ENCODE data around the gene OBSCN.

Gene OBSCN

GRCh38 chr1:228350831-228351781, 143.3 kb downstream of the OBSCN start:
- WGBS, 2 experiments (ENCODE audit: insufficient coverage in 2 of 2) = 86 to 92% methylated on average over 27 to 34 of the region's 37 CpGs
- Histone ChIP-seq H3K27ac (ENCODE audit: low read depth, low read length, severe bottlenecking) (no peak overlapping the region), H3K4me1 (ENCODE audit: control insufficient read depth, insufficient read depth, low read length, poor library complexity, severe bottlenecking) (no peaks in the 10 kb centered on the region), H3K9me3 (ENCODE audit: control insufficient read depth, low read length) (no peaks in the 10 kb centered on the region), H3K4me3 (ENCODE audit: extremely low read depth, insufficient read depth, low read length, poor library complexity, severe bottlenecking) (no peak overlapping the region), H3K36me3 (ENCODE audit: control insufficient read depth, insufficient read depth, low read length) (no peaks in the 10 kb centered on the region)

DNA sequence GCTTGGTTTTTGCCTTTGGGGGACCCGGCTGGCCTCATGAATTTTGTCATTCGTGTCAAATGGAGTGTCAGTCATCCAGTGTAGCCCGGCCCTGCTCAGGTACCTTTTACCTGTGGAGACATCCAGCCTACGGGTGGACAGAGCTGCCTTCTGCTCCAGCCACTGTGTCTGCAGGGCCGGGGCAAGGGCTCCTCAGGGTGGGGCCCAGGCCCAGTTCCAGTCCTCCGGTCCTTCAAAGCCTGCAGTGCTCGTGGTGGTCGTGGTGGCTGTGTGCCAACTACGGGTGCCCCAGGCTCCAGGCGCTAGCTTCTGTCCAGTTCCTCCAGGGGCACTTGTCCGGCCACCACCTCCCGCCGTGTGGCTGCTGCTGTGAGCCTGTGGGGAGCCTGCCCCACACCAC, 144.0 kb downstream of the OBSCN start:
- no peaks in the 10 kb centered on the region for H3K4me1 ChIP-seq (ENCODE audit: control insufficient read depth, insufficient read depth, low read length, poor library complexity, severe bottlenecking)
- WGBS, 2 experiments (ENCODE audit: insufficient coverage in 2 of 2) = 84 to 97% methylated on average over 12 to 13 of the region's 13 CpGs
- no peak overlapping the region for H3K4me3 ChIP-seq (ENCODE audit: extremely low read depth, insufficient read depth, low read length, poor library complexity, severe bottlenecking)
- H3K27ac ChIP-seq (ENCODE audit: low read depth, low read length, severe bottlenecking) = no peak overlapping the region
- H3K36me3 ChIP-seq (ENCODE audit: control insufficient read depth, insufficient read depth, low read length) = no peaks in the 10 kb centered on the region
- no peaks in the 10 kb centered on the region for H3K9me3 ChIP-seq (ENCODE audit: control insufficient read depth, low read length)

GRCh38 chr1:228352677-228353481, 145.0 kb downstream of the OBSCN start:
- no peak overlapping the region for H3K4me3 ChIP-seq (ENCODE audit: extremely low read depth, insufficient read depth, low read length, poor library complexity, severe bottlenecking)
- WGBS, 2 experiments (ENCODE audit: insufficient coverage in 2 of 2) = 90 to 94% methylated on average over 25 to 29 of the region's 29 CpGs
- no peaks in the 10 kb centered on the region for H3K36me3 ChIP-seq (ENCODE audit: control insufficient read depth, insufficient read depth, low read length)
- H3K9me3 ChIP-seq (ENCODE audit: control insufficient read depth, low read length) = no peaks in the 10 kb centered on the region
- no peaks in the 10 kb centered on the region for H3K4me1 ChIP-seq (ENCODE audit: control insufficient read depth, insufficient read depth, low read length, poor library complexity, severe bottlenecking)
- no peak overlapping the region for H3K27ac ChIP-seq (ENCODE audit: low read depth, low read length, severe bottlenecking)

- 85 to 90% methylated on average over 11 of the region's 11 CpGs for WGBS, 2 experiments (ENCODE audit: insufficient coverage in 2 of 2)
Measured at GRCh38 chr1:228353601-228354371, 145.9 kb downstream of the OBSCN start.

DNA sequence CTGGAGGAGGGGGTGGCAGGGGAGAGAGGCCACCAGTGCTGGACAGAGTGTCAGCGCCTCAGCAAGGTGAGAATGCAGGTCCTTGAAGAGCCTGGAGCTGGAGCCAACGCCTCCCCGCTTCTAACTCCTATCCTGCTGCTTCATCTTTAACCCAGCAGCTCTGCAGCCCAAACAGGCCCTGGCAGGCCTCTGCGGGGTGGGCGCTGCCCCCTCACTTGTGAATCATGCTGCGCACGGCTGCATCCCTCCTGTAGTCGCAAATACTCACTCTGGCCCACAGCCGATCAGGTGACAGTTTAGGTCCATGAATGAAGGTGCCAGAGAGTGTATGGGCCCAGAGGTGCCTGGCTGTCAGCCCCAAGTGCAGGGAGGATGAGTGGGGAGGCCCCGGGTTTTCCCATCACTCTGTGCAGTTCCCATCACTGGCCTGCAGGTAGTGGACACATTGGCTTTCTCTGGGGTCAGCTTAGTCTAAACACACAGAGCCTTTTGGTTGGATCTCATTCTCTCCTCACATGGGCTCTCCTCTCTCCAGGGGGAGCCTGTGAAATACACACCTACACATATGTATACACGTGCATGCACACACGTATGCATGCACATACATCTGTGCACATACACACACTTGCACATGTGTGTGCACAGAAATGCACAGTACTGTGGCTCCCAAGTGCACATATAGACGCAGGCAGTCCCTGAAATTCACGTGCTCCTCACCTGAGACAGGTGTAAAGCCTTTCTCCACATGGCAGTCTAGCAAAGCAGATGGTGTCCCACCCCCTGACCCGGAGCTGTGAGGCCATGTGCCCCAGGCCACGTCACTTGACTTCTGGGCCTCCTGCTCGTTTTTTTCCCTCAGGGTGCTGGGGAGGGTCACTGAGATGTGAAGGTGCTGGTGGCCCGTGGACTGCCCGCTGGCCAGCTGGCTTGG, 146.8 kb downstream of the OBSCN start:
- Histone ChIP-seq H3K4me1 (ENCODE audit: control insufficient read depth, insufficient read depth, low read length, poor library complexity, severe bottlenecking) (no peaks in the 10 kb centered on the region), H3K27ac (ENCODE audit: low read depth, low read length, severe bottlenecking) (no peak overlapping the region), H3K36me3 (ENCODE audit: control insufficient read depth, insufficient read depth, low read length) (no peaks in the 10 kb centered on the region), H3K9me3 (ENCODE audit: control insufficient read depth, low read length) (no peaks in the 10 kb centered on the region), H3K4me3 (ENCODE audit: extremely low read depth, insufficient read depth, low read length, poor library complexity, severe bottlenecking) (no peak overlapping the region)
- 92 to 95% methylated on average over 17 of the region's 19 CpGs for WGBS, 2 experiments (ENCODE audit: insufficient coverage in 2 of 2)

More at GRCh38 chr1:228353601-228354371, 145.9 kb downstream of the OBSCN start:
- no peaks in the 10 kb centered on the region for H3K4me1 ChIP-seq (ENCODE audit: control insufficient read depth, insufficient read depth, low read length, poor library complexity, severe bottlenecking)
- H3K27ac ChIP-seq (ENCODE audit: low read depth, low read length, severe bottlenecking) = no peak overlapping the region
- H3K9me3 ChIP-seq (ENCODE audit: control insufficient read depth, low read length) = no peaks in the 10 kb centered on the region
- no peak overlapping the region for H3K4me3 ChIP-seq (ENCODE audit: extremely low read depth, insufficient read depth, low read length, poor library complexity, severe bottlenecking)
- no peaks in the 10 kb centered on the region for H3K36me3 ChIP-seq (ENCODE audit: control insufficient read depth, insufficient read depth, low read length)

DNA sequence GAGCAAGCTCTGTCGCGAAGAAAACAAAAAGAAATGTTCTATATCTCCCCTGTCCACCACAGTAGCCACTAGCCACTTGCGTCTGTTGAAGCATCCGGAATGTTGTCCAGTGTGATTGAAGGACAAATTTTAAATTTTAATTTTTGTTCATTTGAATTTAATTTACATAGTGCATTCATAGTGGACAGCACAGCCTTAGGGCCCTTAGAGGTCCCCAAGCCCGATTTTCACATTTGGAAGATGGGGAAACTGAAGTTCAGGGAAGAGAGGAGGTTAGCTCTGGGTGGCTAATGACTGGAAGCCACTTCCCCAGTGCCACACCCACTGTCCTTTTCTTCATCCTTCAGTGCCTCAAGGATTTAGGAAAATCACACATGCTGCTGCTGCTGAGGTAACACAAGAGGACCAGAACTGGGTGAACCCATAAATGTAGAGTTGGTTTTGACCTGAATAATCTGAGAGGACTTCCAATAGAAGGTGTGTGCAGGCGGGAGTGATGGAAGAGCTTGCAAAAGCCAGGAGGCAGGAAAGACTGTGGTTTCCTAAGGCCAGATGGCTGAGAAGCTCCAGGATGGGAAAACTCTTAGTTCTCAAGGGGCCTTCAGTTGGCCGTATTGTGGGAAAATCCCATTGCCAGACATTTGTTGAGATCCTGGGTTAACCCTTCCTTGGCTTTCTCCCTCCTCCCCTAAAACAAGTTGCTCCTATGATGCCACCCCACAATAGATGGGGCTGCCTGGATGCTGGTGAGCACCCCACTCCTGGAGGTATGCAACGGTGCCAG, 149.2 kb downstream of the OBSCN start:
- H3K4me3 ChIP-seq (ENCODE audit: extremely low read depth, insufficient read depth, low read length, poor library complexity, severe bottlenecking) = no peak overlapping the region

DNA sequence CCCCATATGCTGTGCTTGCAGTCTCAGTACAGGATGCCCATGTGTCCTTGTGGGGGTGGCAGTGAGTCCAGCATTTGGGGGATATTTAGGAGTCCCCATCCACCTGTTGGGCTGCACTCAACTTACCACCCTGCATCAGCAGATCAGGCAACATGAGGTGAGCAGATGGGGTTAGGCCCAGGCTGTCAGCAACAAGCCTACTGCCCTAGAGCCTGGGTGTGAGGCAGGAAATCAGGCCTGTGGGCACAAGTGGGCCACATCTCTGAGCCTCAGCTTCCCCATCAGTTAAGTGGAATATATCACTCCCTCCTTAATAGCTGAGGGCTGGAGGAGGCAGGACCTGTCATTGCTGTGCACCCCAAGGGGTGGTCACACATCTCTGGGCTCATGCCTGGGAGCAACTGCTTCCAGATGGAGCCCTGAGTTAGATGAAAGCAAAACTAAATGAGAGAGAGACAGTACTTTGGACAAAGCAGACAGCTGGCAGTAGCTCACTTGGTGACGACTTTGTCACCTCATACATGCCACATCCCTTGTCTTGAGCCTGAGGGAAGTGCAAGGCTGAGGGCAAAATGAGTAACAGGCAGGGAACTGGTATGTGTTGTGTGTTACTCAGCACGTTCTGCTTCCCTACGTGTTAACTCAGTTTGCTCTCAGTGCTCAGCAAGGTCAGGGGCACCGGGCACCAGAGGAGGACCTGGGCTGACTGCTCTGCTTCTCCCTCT, 150.4 kb downstream of the OBSCN start:
- no peaks in the 10 kb centered on the region for H3K9me3 ChIP-seq (ENCODE audit: control insufficient read depth, low read length)
- no peaks in the 10 kb centered on the region for H3K4me1 ChIP-seq (ENCODE audit: control insufficient read depth, insufficient read depth, low read length, poor library complexity, severe bottlenecking)
- H3K27ac ChIP-seq (ENCODE audit: low read depth, low read length, severe bottlenecking) = no peak overlapping the region
- H3K36me3 ChIP-seq (ENCODE audit: control insufficient read depth, insufficient read depth, low read length) = no peaks in the 10 kb centered on the region
- 94% methylated on average over 3 of the region's 4 CpGs for WGBS, 2 experiments (ENCODE audit: insufficient coverage in 2 of 2)
- H3K4me3 ChIP-seq (ENCODE audit: extremely low read depth, insufficient read depth, low read length, poor library complexity, severe bottlenecking) = no peak overlapping the region

More for the DNA sequence above, 149.2 kb downstream of the OBSCN start:
- Histone ChIP-seq H3K9me3 (ENCODE audit: control insufficient read depth, low read length) (no peaks in the 10 kb centered on the region), H3K4me1 (ENCODE audit: control insufficient read depth, insufficient read depth, low read length, poor library complexity, severe bottlenecking) (no peaks in the 10 kb centered on the region), H3K27ac (ENCODE audit: low read depth, low read length, severe bottlenecking) (no peak overlapping the region), H3K36me3 (ENCODE audit: control insufficient read depth, insufficient read depth, low read length) (no peaks in the 10 kb centered on the region)
- WGBS, 2 experiments (ENCODE audit: insufficient coverage in 2 of 2) = 91 to 97% methylated on average over 3 to 5 of the region's 8 CpGs

- 93 to 95% methylated on average over 14 to 17 of the region's 19 CpGs for WGBS, 2 experiments (ENCODE audit: insufficient coverage in 2 of 2)
- no peaks in the 10 kb centered on the region for H3K9me3 ChIP-seq (ENCODE audit: control insufficient read depth, low read length)
- no peaks in the 10 kb centered on the region for H3K4me1 ChIP-seq (ENCODE audit: control insufficient read depth, insufficient read depth, low read length, poor library complexity, severe bottlenecking)
- H3K36me3 ChIP-seq (ENCODE audit: control insufficient read depth, insufficient read depth, low read length) = no peaks in the 10 kb centered on the region
- no peak overlapping the region for H3K27ac ChIP-seq (ENCODE audit: low read depth, low read length, severe bottlenecking)
- H3K4me3 ChIP-seq (ENCODE audit: extremely low read depth, insufficient read depth, low read length, poor library complexity, severe bottlenecking) = no peak overlapping the region
Measured at GRCh38 chr1:228358764-228359612, 151.1 kb downstream of the OBSCN start.

Measured in mesodermal cell (in vitro differentiated cells).